NCI-H1105 (cell line): ENCODE data around the gene TMEM158.

Source experiments
- DNase-seq: peaks from one replicate; lab custom pipeline; 2025; lab: John Stamatoyannopoulos, UW

Gene TMEM158

GRCh38 chr3:45199837-45200648 is 26.0 kb downstream of the TMEM158 start:
- no peak for DNase-seq

GRCh38 chr3:45198264-45199260 is 27.5 kb downstream of the TMEM158 start:
- DNase-seq: no peak

- DNase-seq: no peak
Observed at GRCh38 chr3:45194791-45195190, 31.3 kb downstream of the TMEM158 start.

GRCh38 chr3:45191924-45192417 is 34.1 kb downstream of the TMEM158 start:
- DNase-seq: no peak

- no peak for DNase-seq
Observed at GRCh38 chr3:45191424-45191823, 34.7 kb downstream of the TMEM158 start.

DNA sequence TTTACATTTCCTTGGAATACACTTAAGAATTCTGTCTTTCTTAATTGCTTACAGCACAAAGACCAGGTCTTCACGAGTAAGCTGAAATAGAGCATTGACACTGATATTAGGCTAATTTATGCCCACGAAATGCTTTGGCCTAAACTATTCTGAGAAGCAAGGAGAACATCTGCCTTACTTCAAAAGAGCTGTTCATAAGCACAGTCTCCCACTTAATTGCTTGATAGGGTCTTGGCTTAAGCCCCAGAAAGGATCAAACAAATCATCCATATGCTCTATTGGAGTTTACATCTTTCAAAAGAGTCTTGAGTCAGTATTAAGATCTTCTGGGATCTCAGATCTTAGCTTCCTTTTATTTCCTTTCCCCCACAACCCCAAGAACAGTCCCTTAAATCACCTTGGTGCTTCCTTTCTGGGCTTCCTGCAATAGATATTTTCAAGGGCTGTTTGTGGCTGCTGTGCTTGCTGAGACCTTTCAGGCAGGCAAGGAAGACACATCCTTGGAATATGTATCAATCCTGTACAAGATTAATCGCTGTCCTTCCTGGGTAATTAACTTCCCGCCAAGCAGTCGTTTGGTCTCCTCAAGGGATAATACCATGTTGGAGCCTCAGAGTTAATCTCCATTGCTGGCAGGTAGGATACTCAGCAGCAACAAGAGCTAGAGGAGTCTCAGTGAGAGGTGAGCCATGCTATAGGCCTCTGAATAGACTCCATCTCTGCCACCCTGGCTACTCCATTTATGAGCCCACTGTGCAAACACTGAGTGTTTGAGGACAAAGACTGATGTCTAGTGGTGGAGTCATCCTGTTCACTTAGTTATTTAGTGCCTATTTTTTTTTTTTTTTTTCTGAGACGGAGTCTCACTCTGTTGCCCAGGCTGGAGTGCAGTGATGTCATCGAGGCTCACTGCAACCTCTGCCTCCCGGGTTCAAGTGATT is 37.1 kb downstream of the TMEM158 start:
- no peak for DNase-seq

DNA sequence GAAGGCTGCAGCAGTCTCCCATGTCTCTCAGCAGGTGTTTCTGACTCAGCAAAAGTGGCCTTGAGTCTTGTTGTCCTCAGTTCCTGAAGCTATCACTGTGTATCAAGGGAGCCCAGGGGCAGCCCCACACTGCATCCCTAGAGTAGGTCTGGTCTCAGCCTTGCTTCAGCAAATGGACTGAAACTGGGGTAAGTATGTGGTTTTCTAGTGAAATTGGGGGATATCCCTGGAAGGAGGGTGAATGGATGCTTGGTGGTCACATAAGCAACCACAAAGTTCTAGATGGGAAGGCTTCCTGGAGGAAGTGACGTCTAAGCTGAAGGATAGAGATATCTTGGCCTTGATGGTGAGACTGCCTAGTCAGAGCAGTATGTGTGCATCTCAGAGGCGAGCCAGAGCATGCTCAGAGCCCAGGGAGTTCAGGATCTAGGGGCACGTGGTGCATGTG is 38.4 kb downstream of the TMEM158 start:
- DNase-seq: no peak

DNA sequence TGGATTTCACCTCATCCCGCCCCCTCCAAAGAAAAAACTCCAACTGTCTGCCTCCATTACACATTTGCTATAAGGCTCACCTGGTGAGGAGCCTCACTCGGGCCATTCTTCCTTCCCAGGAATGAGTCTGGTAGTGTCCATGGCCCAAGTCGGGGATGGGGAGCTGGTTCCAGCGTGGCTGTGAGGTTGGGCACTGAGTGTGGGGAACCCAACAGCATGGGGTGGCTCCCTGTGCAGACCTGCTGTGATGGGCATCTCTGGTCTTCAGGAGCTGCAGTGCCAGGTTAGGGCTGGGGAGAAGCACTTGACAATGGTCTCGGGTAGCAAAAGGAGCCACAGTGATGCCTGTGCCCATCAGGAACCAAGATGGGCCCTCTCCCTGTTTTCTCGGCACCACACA is 39.2 kb downstream of the TMEM158 start:
- DNase-seq: no peak

- no peak for DNase-seq
Observed at GRCh38 chr3:45185461-45185860, 40.6 kb downstream of the TMEM158 start.

GRCh38 chr3:45185052-45185451 is 41.0 kb downstream of the TMEM158 start:
- no peak for DNase-seq

DNA sequence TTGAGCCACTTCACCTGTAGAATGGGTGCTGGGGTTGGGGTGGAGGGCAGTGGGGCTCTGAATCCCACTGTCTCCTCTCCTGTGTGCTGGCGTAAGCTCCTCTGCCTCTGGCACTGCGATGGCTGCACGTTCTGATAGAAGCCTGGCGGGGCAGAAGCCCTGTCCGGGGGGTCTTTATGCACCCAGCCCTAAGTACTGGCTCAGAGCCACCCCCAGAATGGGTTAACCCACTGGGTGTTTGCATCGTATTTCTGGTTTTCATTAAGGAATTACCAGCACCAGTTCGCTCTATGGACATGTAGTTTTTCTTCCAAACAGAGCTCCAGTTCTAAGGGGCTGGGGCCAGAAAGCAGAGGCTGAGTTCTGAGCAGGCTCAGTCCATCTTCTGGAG is 42.2 kb downstream of the TMEM158 start:
- no peak for DNase-seq

DNA sequence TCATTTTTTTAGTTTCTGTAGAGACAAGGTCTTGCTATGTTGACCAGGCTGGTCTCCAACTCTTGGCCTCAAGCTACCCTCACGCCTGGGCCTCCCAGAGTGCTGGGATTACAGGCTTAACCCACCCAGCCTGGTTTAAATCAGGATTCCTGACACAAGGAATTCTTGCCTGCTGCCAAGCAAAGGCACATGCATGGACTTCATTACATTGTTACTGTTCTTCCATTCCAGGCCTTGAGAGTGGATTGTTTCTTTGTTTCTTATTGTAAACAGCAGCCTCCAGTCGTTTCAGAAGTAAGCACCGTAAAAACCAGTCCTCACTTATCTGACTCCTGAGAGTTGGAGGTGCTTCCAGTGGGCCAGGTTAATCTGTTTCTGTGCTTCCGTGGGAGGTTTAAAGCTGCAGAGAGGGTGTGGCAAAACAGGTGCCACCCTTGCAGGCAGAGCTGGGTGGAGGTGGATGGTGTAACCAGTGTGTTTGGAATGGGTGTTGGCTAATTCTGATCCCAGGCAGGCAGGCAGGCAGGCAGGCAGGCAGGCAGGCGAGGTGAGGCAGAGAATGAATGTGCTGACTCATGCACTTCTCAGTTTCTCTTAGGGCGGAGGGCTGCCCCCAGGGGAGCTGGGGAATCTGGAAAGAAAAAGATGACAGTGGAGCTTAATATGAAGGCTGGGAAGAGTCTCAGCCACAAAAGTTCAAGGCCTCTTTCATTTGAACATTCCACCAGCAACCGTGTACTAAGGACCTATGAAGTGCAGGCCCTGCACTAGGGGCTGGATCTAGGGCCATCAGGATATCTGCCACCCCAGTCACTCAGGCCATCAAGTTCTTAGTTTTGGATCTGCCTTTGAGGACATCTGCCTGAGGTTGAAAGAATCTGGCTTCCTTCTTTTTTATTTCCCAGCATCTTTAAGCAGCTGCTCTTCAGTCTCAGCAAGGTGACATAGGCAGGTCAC is 42.9 kb downstream of the TMEM158 start:
- no peak for DNase-seq

- no peak for DNase-seq
Observed at GRCh38 chr3:45181496-45181895, 44.6 kb downstream of the TMEM158 start.

- DNase-seq: no peak
Observed at GRCh38 chr3:45180899-45181298, 45.2 kb downstream of the TMEM158 start.

DNA sequence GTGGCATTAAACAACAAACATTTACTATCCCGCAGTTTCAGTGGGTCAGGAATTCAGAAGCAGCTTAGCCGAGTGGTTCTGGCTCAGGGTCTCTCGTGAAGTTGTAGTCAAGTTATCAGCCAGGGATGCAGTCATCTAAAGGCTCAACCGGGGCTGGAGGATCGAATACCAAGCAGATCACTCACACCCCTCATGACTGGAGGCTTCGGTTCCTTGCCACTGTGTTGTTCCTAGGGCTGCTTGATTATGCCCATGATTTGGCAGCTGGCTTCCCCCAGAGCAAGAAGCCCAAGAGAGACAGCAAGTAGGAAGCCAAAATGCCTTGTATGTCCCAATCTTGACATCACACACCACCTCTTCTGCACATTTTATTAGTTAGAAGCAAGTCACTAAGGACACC is 46.0 kb downstream of the TMEM158 start:
- no peak for DNase-seq

- DNase-seq: no peak
Observed at GRCh38 chr3:45179163-45179562, 46.9 kb downstream of the TMEM158 start.

- DNase-seq: no peak
Observed at GRCh38 chr3:45178183-45179023, 47.7 kb downstream of the TMEM158 start.

GRCh38 chr3:45176912-45177311 is 49.2 kb downstream of the TMEM158 start:
- DNase-seq: no peak
